ENCODE measurements around the gene ZNF280A.
A peak's percentile ranks its signal among the peaks of the same experiment; 100 is the strongest.

Gene ZNF280A

GRCh38 chr22:22520020-22520656 lies at the start of gene ZNF280A:
Gene ZNF280A, minus strand, starts transcription at chr22:22520270. Its CDS starts 4,640 bp downstream, at chr22:22515630.
- DNase-seq, result peak; percentile 4

GRCh38 chr22:22569218-22569617 lies 49.1 kb upstream of the ZNF280A start:
- DNase-seq, result no peak

GRCh38 chr22:22565981-22566380 lies 45.9 kb upstream of the ZNF280A start:
- DNase-seq, result peak; percentile 5

GRCh38 chr22:22558972-22559603 lies 39.0 kb upstream of the ZNF280A start, which contains the start of gene PRAME:
Gene PRAME, minus strand, starts transcription at chr22:22559265. Its CDS starts 2,433 bp downstream, at chr22:22556832.
- peak; percentile 11 for DNase-seq

GRCh38 chr22:22558071-22558971 lies 38.3 kb upstream of the ZNF280A start:
- no peak for DNase-seq

GRCh38 chr22:22556995-22557925 lies 37.2 kb upstream of the ZNF280A start:
- no peak for DNase-seq

GRCh38 chr22:22556578-22556977 lies 36.5 kb upstream of the ZNF280A start:
- no peak for DNase-seq

- no peak for DNase-seq
These were observed 35.5 kb upstream of the ZNF280A start for GRCh38 chr22:22555596-22555995.

- DNase-seq, result no peak
These were observed 34.7 kb upstream of the ZNF280A start for GRCh38 chr22:22554587-22555284.

GRCh38 chr22:22553735-22554586 lies 33.9 kb upstream of the ZNF280A start:
- DNase-seq, result no peak

- DNase-seq, result no peak
These were observed 33.1 kb upstream of the ZNF280A start for GRCh38 chr22:22553141-22553540.

GRCh38 chr22:22552630-22553029 lies 32.6 kb upstream of the ZNF280A start:
- no peak for DNase-seq

GRCh38 chr22:22550789-22551434 lies 30.8 kb upstream of the ZNF280A start:
- DNase-seq, result no peak

GRCh38 chr22:22548910-22549309 lies 28.8 kb upstream of the ZNF280A start:
- no peak for DNase-seq

GRCh38 chr22:22548317-22548716 lies 28.2 kb upstream of the ZNF280A start:
- DNase-seq, result no peak

- no peak for DNase-seq
These were observed 27.7 kb upstream of the ZNF280A start for GRCh38 chr22:22547692-22548300.

GRCh38 chr22:22547226-22547625 lies 27.2 kb upstream of the ZNF280A start:
- DNase-seq, result no peak

- DNase-seq, result no peak
These were observed 26.4 kb upstream of the ZNF280A start for GRCh38 chr22:22546490-22546889.

GRCh38 chr22:22545084-22545483 lies 25.0 kb upstream of the ZNF280A start:
- DNase-seq, result no peak

All from fibroblast of skin of right quadriceps (primary cell).